Psoas muscle (tissue), 8 donors: Measurements from ENCODE around the gene UHRF2. TPM values are rescaled to one million over a fixed set of nuclear protein-coding genes. Genes with fewer than 3 reads are reported as not detected.
A peak's percentile ranks its signal among the peaks of the same experiment; 100 is the strongest.

Source experiments
- ATAC-seq, 4 donors: fragments of 200-7000 bp; cut with Tn5 transposase; one replicate each; pipeline ENCODE4 v1.9.1; 2020; ENCODE audit warnings: moderate library complexity in 3 of 4, mild to moderate bottlenecking in 2 of 4
- DNase-seq, 2 donors: peaks; one replicate each; pipeline ENCODE4 v3.0.0-alpha.2; 2020
- H3K27ac ChIP-seq: fragments of 200-600 bp; one replicate; pipeline ENCODE4 v1.8.0; 2022
- H3K27me3 ChIP-seq, 3 donors: fragments of 200-600 bp in 1 of 3; one replicate each; pipeline versions ENCODE4 v1.6.1 to v1.8.0; 2013 to 2022; ENCODE audit warnings: low read length in 2 of 3, mild to moderate bottlenecking in 2 of 3, moderate library complexity in 1 of 3; ENCODE audit not compliant: insufficient read depth in 3 of 3
- H3K36me3 ChIP-seq, 2 donors: fragments of 200-600 bp in 1 of 2; one replicate each; pipeline versions ENCODE4 v1.6.1 to v1.8.0; 2013 to 2022; ENCODE audit warnings: low read depth in 1 of 2, mild to moderate bottlenecking in 1 of 2, moderate library complexity in 1 of 2; ENCODE audit not compliant: insufficient read depth in 1 of 2
- H3K4me1 ChIP-seq: fragments of 200-600 bp; one replicate; pipeline ENCODE4 v1.8.0; 2022
- H3K4me3 ChIP-seq: fragments of 200-600 bp; one replicate; pipeline ENCODE4 v1.8.0; 2022; ENCODE audit warnings: mild to moderate bottlenecking
- H3K9me3 ChIP-seq: fragments of 200-600 bp; one replicate; pipeline ENCODE4 v1.8.0; 2022
- WGBS, 3 donors: extraction: QIAGEN DNeasy Blood & Tissue Kit; methylation state at CpG; one replicate each; pipeline versions ENCODE4 v1.1.6 to v1.1.7; 2013; 5-methylcytosine and 5-hydroxymethylcytosine counted together
- intact Hi-C, 2 donors: fragments of 100-400 bp; cut with DNase I; formaldehyde crosslinking; loops; one replicate each; pipeline versions ENCODE4 v1.11.0 to v1.14.2; 2022
- polyA plus RNA-seq, 3 donors: library from polyadenylated mRNA; stranded (reverse); fragments of 200-250 nt; gene quantifications; one replicate each; pipeline ENCODE4 v1.2.3, GENCODE V29; 2013
- total RNA-seq, 4 donors: library from RNA; stranded (reverse); fragmentation: NEBNext Ultra II Directional in 2 of 4; extraction: Animal tissue kit (Norgen Biotek cat#: 25700) in 2 of 4; gene quantifications; one replicate each; pipeline versions ENCODE4 v1.2.1 to v1.2.4, GENCODE V29; 2021 to 2023
- TF ChIP-seq, protein P1 (sequence below): fragments of 200-600 bp; IDR thresholded peaks from one replicate; pipeline ENCODE4 v1.8.0; 2022; ENCODE audit warnings: antibody characterized with exemption
- donor health status: healthy with polysubstance abuse.
- donor health status: DM: no; HTN: no; CAD: no; lungs with moderate emphysema.
- donor health status: Bipolar disorder and iron deficiency.
- donor health status: healthy.
- donor health status: DM: yes; HTN: yes; CAD: no.
- donor health status: DM: no; HTN: no; CAD: no.
- donor health status: DM: no; HTN: no; CAD: no.
- donor health status: DM: yes; HTN: yes; CAD: no.

Gene UHRF2
- total and polyA plus RNA-seq, 7 donors: 11.2 to 18.2 (median 13.0) TPM

DNA sequence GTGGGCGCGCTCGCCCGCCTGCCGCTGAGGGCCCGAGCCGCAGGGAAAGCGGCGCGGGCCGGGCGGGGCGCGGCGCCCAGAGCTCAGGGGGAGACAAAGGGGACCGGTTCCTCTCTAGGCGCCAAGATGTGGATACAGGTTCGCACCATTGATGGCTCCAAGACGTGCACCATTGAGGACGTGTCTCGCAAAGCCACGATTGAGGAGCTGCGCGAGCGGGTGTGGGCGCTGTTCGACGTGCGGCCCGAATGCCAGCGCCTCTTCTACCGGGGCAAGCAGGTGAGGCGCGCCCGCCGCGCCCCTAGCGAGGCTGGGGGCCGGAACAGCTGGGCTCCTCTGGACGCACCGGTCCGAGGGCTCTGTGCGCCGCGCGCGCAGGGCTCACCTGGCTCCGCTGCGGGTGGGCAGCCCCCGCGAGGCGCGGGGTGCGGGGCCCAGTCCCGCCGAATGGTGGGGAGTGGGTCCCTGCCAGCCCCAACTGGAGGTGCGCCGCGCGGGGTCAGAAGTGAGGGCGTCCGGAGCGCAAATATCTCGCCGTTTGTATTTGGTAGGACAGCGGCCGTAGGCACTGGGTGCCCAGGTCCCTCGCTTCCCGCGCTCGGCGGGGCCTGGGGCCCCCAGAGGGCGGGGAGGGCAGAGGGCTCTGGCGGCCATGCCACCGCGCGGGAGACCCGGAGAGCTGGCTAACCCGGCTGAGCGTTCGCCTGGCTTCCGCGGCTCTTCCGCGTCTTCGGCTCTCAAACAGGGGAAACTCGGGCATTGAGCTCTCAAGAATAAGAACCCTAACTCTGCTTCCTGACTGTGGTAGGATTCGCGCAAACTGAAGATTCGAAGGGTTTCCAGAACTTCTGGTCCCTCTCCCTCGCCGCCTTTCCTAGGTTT is 607 bp downstream of the UHRF2 start:
- 0 to 1% (median 0%) methylated on average over 62 to 92 of the region's 92 CpGs for WGBS, 3 donors
- peaks cover 24% of the 10 kb centered on the region for H3K4me1 ChIP-seq
- intact Hi-C loops: loop anchor here in 1 of 2 donors (5.0 to 10.0 kb wide), 2 partner anchors 269 to 399 kb away; partner anchors contain the start of gene RANBP6

GRCh38 chr9:6414247-6414641 is 1.2 kb downstream of the UHRF2 start:
- no peak for ATAC-seq
- peaks cover 0 to 11% (median 0%) of the 10 kb centered on the region in 3 donors for H3K27me3 ChIP-seq
- H3K27ac ChIP-seq: peak overlapping the region; percentile 84
- H3K4me3 ChIP-seq: peak overlapping the region; percentile 99
- intact Hi-C loops: loop anchor here in 1 of 2 donors (5.0 to 10.0 kb wide), 2 partner anchors 268 to 399 kb away; partner anchors contain the start of gene RANBP6
- 0 to 1% (median 1%) methylated on average over 11 of the region's 11 CpGs for WGBS, 3 donors
- DNase-seq: no peak
- peaks cover 24% of the 10 kb centered on the region for H3K4me1 ChIP-seq
- no peaks in the 10 kb centered on the region for H3K9me3 ChIP-seq
- TF ChIP-seq, protein P1, sequence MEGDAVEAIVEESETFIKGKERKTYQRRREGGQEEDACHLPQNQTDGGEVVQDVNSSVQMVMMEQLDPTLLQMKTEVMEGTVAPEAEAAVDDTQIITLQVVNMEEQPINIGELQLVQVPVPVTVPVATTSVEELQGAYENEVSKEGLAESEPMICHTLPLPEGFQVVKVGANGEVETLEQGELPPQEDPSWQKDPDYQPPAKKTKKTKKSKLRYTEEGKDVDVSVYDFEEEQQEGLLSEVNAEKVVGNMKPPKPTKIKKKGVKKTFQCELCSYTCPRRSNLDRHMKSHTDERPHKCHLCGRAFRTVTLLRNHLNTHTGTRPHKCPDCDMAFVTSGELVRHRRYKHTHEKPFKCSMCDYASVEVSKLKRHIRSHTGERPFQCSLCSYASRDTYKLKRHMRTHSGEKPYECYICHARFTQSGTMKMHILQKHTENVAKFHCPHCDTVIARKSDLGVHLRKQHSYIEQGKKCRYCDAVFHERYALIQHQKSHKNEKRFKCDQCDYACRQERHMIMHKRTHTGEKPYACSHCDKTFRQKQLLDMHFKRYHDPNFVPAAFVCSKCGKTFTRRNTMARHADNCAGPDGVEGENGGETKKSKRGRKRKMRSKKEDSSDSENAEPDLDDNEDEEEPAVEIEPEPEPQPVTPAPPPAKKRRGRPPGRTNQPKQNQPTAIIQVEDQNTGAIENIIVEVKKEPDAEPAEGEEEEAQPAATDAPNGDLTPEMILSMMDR: no peak
- peaks cover 2 to 4% of the 10 kb centered on the region in 2 donors for H3K36me3 ChIP-seq

More for the DNA sequence above, 607 bp downstream of the UHRF2 start:
- H3K27me3 ChIP-seq: peaks cover 0 to 11% (median 0%) of the 10 kb centered on the region in 3 donors
- peak overlapping the region; percentile 84 for H3K27ac ChIP-seq
- ATAC-seq (peak; percentile 35 to 63 (median 54)), DNase-seq (peak; percentile 29 to 49)
- H3K36me3 ChIP-seq: peaks cover 2 to 4% of the 10 kb centered on the region in 2 donors
- no peaks in the 10 kb centered on the region for H3K9me3 ChIP-seq
- peak overlapping the region; percentile 99 for H3K4me3 ChIP-seq
- TF ChIP-seq, protein P1: no peak

DNA sequence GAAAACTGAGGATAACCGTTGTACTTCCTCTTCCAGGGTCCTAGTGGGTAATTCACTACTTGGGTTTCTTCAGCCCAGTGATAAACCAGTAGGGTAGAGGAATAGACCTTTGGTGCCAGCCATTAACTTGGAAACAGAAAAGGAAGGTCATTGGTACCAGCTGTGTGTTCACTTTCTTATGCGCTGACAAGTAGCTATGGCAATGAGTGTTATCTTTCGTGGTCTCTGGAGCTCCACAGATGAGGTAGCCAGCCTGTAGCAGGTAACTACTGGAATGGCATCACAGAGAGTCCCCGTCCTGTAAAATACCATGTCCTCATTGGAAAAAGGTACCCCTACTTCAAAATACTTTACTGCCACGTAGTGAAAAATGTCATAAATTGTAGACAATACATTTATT is 2.3 kb downstream of the UHRF2 start:
- H3K36me3 ChIP-seq: peaks cover 2 to 4% of the 10 kb centered on the region in 2 donors
- 66 to 72% (median 66%) methylated on average over 5 of the region's 5 CpGs for WGBS, 3 donors
- no peaks in the 10 kb centered on the region for H3K9me3 ChIP-seq
- TF ChIP-seq, protein P1: no peak
- no peak overlapping the region for H3K27ac ChIP-seq
- H3K27me3 ChIP-seq: peaks cover 0 to 1% (median 0%) of the 10 kb centered on the region in 3 donors
- H3K4me3 ChIP-seq: peak overlapping the region; percentile 99
- peaks cover 24% of the 10 kb centered on the region for H3K4me1 ChIP-seq
- DNase-seq: no peak
- ATAC-seq: no peak
- intact Hi-C loops: loop anchor here in 1 of 2 donors (10.0 kb wide), 1 partner anchor 400 kb away; the partner anchor contains the start of gene RANBP6

- H3K27ac ChIP-seq: no peak overlapping the region
- TF ChIP-seq, protein P1: no peak
- H3K36me3 ChIP-seq: peaks cover 2 to 6% of the 10 kb centered on the region in 2 donors
- no peak for ATAC-seq
- H3K9me3 ChIP-seq: no peaks in the 10 kb centered on the region
- no peak for DNase-seq
- WGBS, 3 donors: 70 to 77% (median 75%) methylated on average over 3 of the region's 3 CpGs
- intact Hi-C loops: loop anchor here in 1 of 2 donors (10.0 kb wide), 1 partner anchor 402 kb away; the partner anchor contains the start of gene RANBP6
- H3K4me3 ChIP-seq: no peak overlapping the region
- H3K27me3 ChIP-seq: no peaks in the 10 kb centered on the region
- peaks cover 24% of the 10 kb centered on the region for H3K4me1 ChIP-seq
These were observed 4.2 kb downstream of the UHRF2 start for GRCh38 chr9:6417186-6417585.
